Adrenal gland (tissue), 12 donors: ENCODE measurements around the gene TBXAS1. TPM values are rescaled to one million over a fixed set of nuclear protein-coding genes. Genes with fewer than 3 reads are reported as not detected.

ENCODE experiments used
- DNase-seq, 7 donors: peaks; one replicate each; pipeline ENCODE4 v3.0.0-alpha.2; 2019 to 2020
- H3K27ac ChIP-seq, 5 donors: fragments of 200-600 bp; sonication (generic) in 4 of 5; 1 replicate in 3 of 5; 2 replicates in 2 of 5; pipeline versions ENCODE4 v1.5.1 to v1.8.0; 2016 to 2020; ENCODE audit warnings: mild to moderate bottlenecking in 1 of 5
- H3K27me3 ChIP-seq: fragments of 200-600 bp; 2 replicates; pipeline ENCODE4 v1.8.0; 2021
- H3K36me3 ChIP-seq, 2 donors: fragments of 200-600 bp; replicated peaks in 1 of 2; 1 replicate in 1 of 2; 2 replicates in 1 of 2; pipeline versions ENCODE4 v1.5.1 to v1.8.0; 2018 to 2022
- H3K4me1 ChIP-seq, 2 donors: fragments of 200-600 bp; replicated peaks in 1 of 2; 1 replicate in 1 of 2; 2 replicates in 1 of 2; pipeline versions ENCODE4 v1.5.1 to v1.8.0; 2018 to 2021
- H3K4me3 ChIP-seq, 4 donors: fragments of 200-600 bp; sonication (generic) in 3 of 4; one replicate each; pipeline ENCODE4 v1.5.1; 2016 to 2018
- H3K9me3 ChIP-seq, 3 donors: fragments of 200-600 bp; sonication (generic) in 1 of 3; replicated peaks in 1 of 3; 1 replicate in 2 of 3; 2 replicates in 1 of 3; pipeline versions ENCODE4 v1.5.1 to v1.8.0; 2016 to 2021
- CTCF ChIP-seq, 6 experiments: fragments of 450-650 bp in 4 of 6; fragments of 200-600 bp in 2 of 6; sonication (generic) in 1 of 6; IDR thresholded peaks; 1 replicate in 5 of 6; 2 replicates in 1 of 6; pipeline versions ENCODE4 v1.5.1 to v1.8.0; 2016 to 2021; ENCODE audit warnings: antibody characterized with exemption in 6 of 6, mild to moderate bottlenecking in 2 of 6, moderate library complexity in 1 of 6
- POLR2A ChIP-seq, 2 donors: fragments of 450-650 bp; IDR thresholded peaks; one replicate each; pipeline ENCODE4 v1.6.1; 2017; ENCODE audit warnings: antibody characterized with exemption in 2 of 2, mild to moderate bottlenecking in 2 of 2, moderate library complexity in 1 of 2
- WGBS, 4 donors: extraction: QIAGEN DNeasy Blood & Tissue Kit in 2 of 4; methylation state at CpG; one replicate each; pipeline versions ENCODE4 v1.1.5 to v1.1.7; 2013 to 2017; 5-methylcytosine and 5-hydroxymethylcytosine counted together
- intact Hi-C, 2 donors: fragments of 100-400 bp; cut with DNase I; formaldehyde crosslinking; loops; one replicate each; pipeline versions ENCODE4 v1.14.1 to v1.15.0; 2022 to 2023
- polyA plus RNA-seq, 3 donors: library from polyadenylated mRNA; stranded (reverse); fragments of 200-250 nt in 2 of 3; fragments of 350-450 nt in 1 of 3; fragmentation: Illumina TruSeq in 1 of 3; extraction: RNeasy Lipid Tissue Mini Kit (QIAGEN cat#74804) in 1 of 3; gene quantifications; one replicate each; pipeline ENCODE4 v1.2.3, GENCODE V29; 2013 to 2014
- total RNA-seq, 9 donors: library from RNA; depleted of rRNA in 4 of 9; stranded (reverse); fragments of >200 nt in 4 of 9; fragments of 120-200 nt in 1 of 9; fragmentation: NEBNext Ultra II Directional in 1 of 9; extraction: Animal tissue kit (Norgen Biotek cat#: 25700) in 1 of 9; gene quantifications; one replicate each; pipeline versions ENCODE4 v1.1.0 to v1.2.4, GENCODE V29; 2013 to 2023
- donor health status: healthy with polysubstance abuse.
- donor health status: Bipolar disorder and iron deficiency.
- donor health status: DM: yes; HTN: yes; CAD: no.
- donor health status: DM: no; HTN: no; CAD: no.
- donor health status: DM: no; HTN: no; CAD: no.
- donor health status: DM: yes; HTN: yes; CAD: no.

Gene TBXAS1
- total and polyA plus RNA-seq, 12 donors, result 9.0 to 87.0 (median 27.3) TPM

DNA sequence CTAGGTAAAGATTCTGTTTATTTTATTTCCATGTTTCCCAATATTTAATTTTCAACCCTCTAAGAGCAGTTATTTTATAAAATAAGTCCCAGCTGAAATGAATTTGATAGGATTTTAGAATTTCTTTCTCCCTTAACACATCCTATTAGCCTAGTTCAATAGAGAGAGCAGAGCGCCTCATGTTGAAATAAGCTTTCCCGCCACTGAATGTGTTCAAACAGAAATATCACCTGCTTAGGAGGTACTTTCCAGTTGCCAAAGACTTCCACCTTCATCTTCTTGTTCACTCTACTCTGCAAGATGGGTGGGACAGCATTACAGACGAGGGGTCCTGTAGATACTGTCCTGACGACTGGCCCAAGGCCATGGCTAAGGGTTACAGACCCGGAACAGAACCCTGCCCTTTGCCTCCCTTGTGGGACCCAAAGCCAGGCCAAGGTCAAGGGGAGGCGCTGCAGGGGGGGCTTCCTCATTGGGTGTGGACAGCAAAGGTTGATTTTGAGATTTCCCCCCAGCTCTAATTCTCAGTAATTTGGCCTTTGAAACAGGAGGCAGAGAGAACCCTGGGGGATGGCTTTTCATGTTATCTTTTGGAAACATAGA is 171.7 kb downstream of the TBXAS1 start:
- no peaks in the 10 kb centered on the region for H3K36me3 ChIP-seq
- no peak overlapping the region for H3K4me3 ChIP-seq
- no peaks in the 10 kb centered on the region for H3K4me1 ChIP-seq
- TF ChIP-seq POLR2A (IDR thresholded peaks at IDR 0.05), result no peak
- no peak for TF ChIP-seq CTCF (IDR thresholded peaks at IDR 0.05)
- 78 to 88% (median 80%) methylated on average over 5 to 6 of the region's 6 CpGs for WGBS, 4 donors
- no peak for DNase-seq
- intact Hi-C loops, result loop anchor here (5.0 to 10.0 kb wide), 5 partner anchors 223 to 506 kb away; partner anchors contain the start of gene HIPK2 (in 1 of the 2)
- H3K9me3 ChIP-seq, result no peaks in the 10 kb centered on the region
- no peak overlapping the region for H3K27ac ChIP-seq
- no peaks in the 10 kb centered on the region for H3K27me3 ChIP-seq

DNA sequence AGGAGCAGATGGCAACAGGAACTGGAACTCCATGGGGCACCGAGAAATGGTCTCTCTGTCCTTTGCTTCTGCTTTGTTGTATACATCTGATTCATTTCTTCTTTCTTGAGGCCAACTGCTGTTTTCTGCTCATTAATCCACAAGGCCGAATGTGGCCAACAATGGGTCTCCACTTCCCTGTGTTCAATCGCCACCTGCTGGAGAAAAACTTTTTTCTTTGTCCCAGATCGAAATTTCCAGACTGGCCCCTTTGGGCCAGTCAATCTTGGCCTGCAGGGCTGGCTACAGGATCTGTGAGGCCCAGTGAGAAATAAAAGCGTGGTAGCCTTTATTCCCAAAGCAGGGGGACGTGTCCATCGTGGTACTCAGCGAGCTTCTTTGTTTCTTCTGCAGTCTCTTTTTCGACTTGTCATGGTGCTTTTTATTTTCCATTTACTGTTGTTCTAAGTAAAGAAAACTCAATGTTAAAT is 174.9 kb downstream of the TBXAS1 start:
- no peak for TF ChIP-seq POLR2A (IDR thresholded peaks at IDR 0.05)
- TF ChIP-seq CTCF (IDR thresholded peaks at IDR 0.05), result peak in 5 of 6 experiments; percentile 30 to 50 (median 43)
- 65 to 71% (median 67%) methylated on average over 9 of the region's 9 CpGs for WGBS, 4 donors
- DNase-seq, result peak in 2 of 7 donors; percentile 16 to 36
- Histone ChIP-seq H3K27ac (no peak overlapping the region), H3K36me3 (no peaks in the 10 kb centered on the region), H3K4me1 (no peaks in the 10 kb centered on the region), H3K27me3 (no peaks in the 10 kb centered on the region), H3K9me3 (no peaks in the 10 kb centered on the region), H3K4me3 (no peak overlapping the region)
- intact Hi-C loops, result loop anchor here (5.0 to 10.0 kb wide), 5 partner anchors 227 to 509 kb away; partner anchors contain the start of gene HIPK2 (in 1 of the 2)

- Histone ChIP-seq H3K36me3 (no peaks in the 10 kb centered on the region), H3K9me3 (no peaks in the 10 kb centered on the region), H3K4me1 (no peaks in the 10 kb centered on the region), H3K27me3 (no peaks in the 10 kb centered on the region), H3K4me3 (no peak overlapping the region), H3K27ac (no peak overlapping the region)
- WGBS, 4 donors, result 88 to 98% (median 96%) methylated on average over 5 to 6 of the region's 6 CpGs
- DNase-seq, result no peak
- intact Hi-C loops, result loop anchor here (5.0 to 10.0 kb wide), 5 partner anchors 227 to 510 kb away; partner anchors contain the start of gene HIPK2 (in 1 of the 2)
- no peak for TF ChIP-seq CTCF (IDR thresholded peaks at IDR 0.05)
- TF ChIP-seq POLR2A (IDR thresholded peaks at IDR 0.05), result no peak
Measured at GRCh38 chr7:140004672-140005071, 175.6 kb downstream of the TBXAS1 start.

GRCh38 chr7:140005341-140005740 is 176.3 kb downstream of the TBXAS1 start:
- H3K27me3 ChIP-seq, result no peaks in the 10 kb centered on the region
- H3K4me3 ChIP-seq, result no peak overlapping the region
- TF ChIP-seq CTCF (IDR thresholded peaks at IDR 0.05) (no peak), POLR2A (IDR thresholded peaks at IDR 0.05) (no peak)
- no peaks in the 10 kb centered on the region for H3K4me1 ChIP-seq
- DNase-seq, result no peak
- H3K27ac ChIP-seq, result no peak overlapping the region
- H3K9me3 ChIP-seq, result no peaks in the 10 kb centered on the region
- intact Hi-C loops, result loop anchor here in 1 of 2 donors (10.0 kb wide), 1 partner anchor 511 kb away; no protein-coding TSS in a partner anchor
- no peaks in the 10 kb centered on the region for H3K36me3 ChIP-seq
- WGBS, 4 donors, result 79 to 96% (median 86%) methylated on average over 7 of the region's 7 CpGs
